Liver (tissue), 9 donors: Measurements from ENCODE around the gene EDEM1. TPM values are rescaled to one million over a fixed set of nuclear protein-coding genes. Genes with fewer than 3 reads are reported as not detected.

Experiments
- DNase-seq: peaks from one replicate; pipeline ENCODE4 v3.0.0-alpha.2; 2017; ENCODE audit warnings: low spot score
- H3K27ac ChIP-seq, 2 donors: one replicate each; pipeline ENCODE4 v1.7.0; 2013; ENCODE audit warnings: inconsistent platforms in 2 of 2, low read length in 2 of 2, control low read depth in 1 of 2, low read depth in 1 of 2, mild to moderate bottlenecking in 1 of 2
- H3K27me3 ChIP-seq, 4 donors: one replicate each; pipeline versions ENCODE4 v1.6.1 to v1.7.0; 2013; ENCODE audit warnings: low read length in 3 of 4, inconsistent platforms in 1 of 4, mild to moderate bottlenecking in 1 of 4, moderate library complexity in 1 of 4; ENCODE audit not compliant: control insufficient read depth in 4 of 4, insufficient read depth in 4 of 4
- H3K36me3 ChIP-seq, 4 donors: one replicate each; pipeline versions ENCODE4 v1.6.1 to v1.7.0; 2013; ENCODE audit warnings: low read length in 3 of 4, mild to moderate bottlenecking in 3 of 4, low read depth in 1 of 4, moderate library complexity in 1 of 4; ENCODE audit not compliant: control insufficient read depth in 4 of 4, insufficient read depth in 3 of 4
- H3K4me1 ChIP-seq, 4 donors: one replicate each; pipeline versions ENCODE4 v1.6.1 to v1.7.0; 2013; ENCODE audit warnings: low read length in 3 of 4, mild to moderate bottlenecking in 3 of 4, moderate library complexity in 1 of 4; ENCODE audit not compliant: control insufficient read depth in 4 of 4, insufficient read depth in 4 of 4
- H3K4me3 ChIP-seq, 3 donors: one replicate each; pipeline versions ENCODE4 v1.6.1 to v1.7.0; 2013; ENCODE audit warnings: low read length in 3 of 3, control low read depth in 1 of 3, low read depth in 1 of 3, mild to moderate bottlenecking in 1 of 3
- H3K9ac ChIP-seq, 2 donors: one replicate each; pipeline ENCODE4 v1.7.0; 2013; ENCODE audit warnings: low read length in 2 of 2, mild to moderate bottlenecking in 2 of 2, moderate library complexity in 2 of 2, control low read depth in 1 of 2, low read depth in 1 of 2
- H3K9me3 ChIP-seq, 4 donors: one replicate each; pipeline versions ENCODE4 v1.6.1 to v1.7.0; 2013; ENCODE audit warnings: low read length in 3 of 4; ENCODE audit not compliant: control insufficient read depth in 4 of 4
- ATF3 ChIP-seq: IDR thresholded peaks from 2 replicates; pipeline ENCODE4 v1.6.1; 2016; ENCODE audit warnings: antibody characterized with exemption
- CTCF ChIP-seq: fragments of 150-350 bp; IDR thresholded peaks from 2 replicates; pipeline ENCODE4 v1.5.1; 2017; ENCODE audit warnings: improper control_type of control experiment, low read depth, low read length; ENCODE audit not compliant: missing input control
- EGR1 ChIP-seq, 2 donors: IDR thresholded peaks; 2 replicates each; pipeline ENCODE4 v1.6.1; 2016 to 2018; ENCODE audit warnings: antibody characterized with exemption in 2 of 2, low read depth in 2 of 2
- FOXA1 ChIP-seq: IDR thresholded peaks from 2 replicates; pipeline ENCODE4 v1.6.1; 2016; ENCODE audit warnings: antibody characterized with exemption
- FOXA2 ChIP-seq: IDR thresholded peaks from 2 replicates; pipeline ENCODE4 v1.6.1; 2016; ENCODE audit warnings: antibody characterized with exemption
- GABPA ChIP-seq, 2 donors: IDR thresholded peaks in 1 of 2; conservative IDR thresholded peaks in 1 of 2; 2 replicates each; pipeline ENCODE4 v1.6.1; 2016; ENCODE audit warnings: antibody characterized with exemption in 2 of 2, mild to moderate bottlenecking in 1 of 2, moderate library complexity in 1 of 2
- HNF4A ChIP-seq, 2 donors: conservative IDR thresholded peaks; 2 replicates each; pipeline ENCODE4 v1.6.1; 2016; ENCODE audit warnings: antibody characterized with exemption in 2 of 2, mild to moderate bottlenecking in 2 of 2
- HNF4G ChIP-seq: IDR thresholded peaks from 2 replicates; pipeline ENCODE4 v1.6.1; 2016; ENCODE audit warnings: antibody characterized with exemption
- JUND ChIP-seq, 2 donors: IDR thresholded peaks; 2 replicates each; pipeline ENCODE4 v1.6.1; 2016; ENCODE audit warnings: antibody characterized with exemption in 2 of 2
- NR2F2 ChIP-seq: IDR thresholded peaks from 2 replicates; pipeline ENCODE4 v1.6.1; 2016; ENCODE audit warnings: antibody characterized with exemption
- RAD21 ChIP-seq, 2 donors: IDR thresholded peaks; 2 replicates each; pipeline ENCODE4 v1.6.1; 2016; ENCODE audit warnings: antibody characterized with exemption in 2 of 2, mild to moderate bottlenecking in 2 of 2
- RXRA ChIP-seq, 2 donors: IDR thresholded peaks; 2 replicates each; pipeline ENCODE4 v1.6.1; 2017 to 2018; ENCODE audit warnings: antibody characterized with exemption in 2 of 2, mild to moderate bottlenecking in 1 of 2
- SP1 ChIP-seq: IDR thresholded peaks from 2 replicates; pipeline ENCODE4 v1.6.1; 2018; ENCODE audit warnings: antibody characterized with exemption, mild to moderate bottlenecking
- TAF1 ChIP-seq: conservative IDR thresholded peaks from 2 replicates; pipeline ENCODE4 v1.6.1; 2016; ENCODE audit warnings: antibody characterized with exemption, mild to moderate bottlenecking
- YY1 ChIP-seq: IDR thresholded peaks from 2 replicates; pipeline ENCODE4 v1.6.1; 2016; ENCODE audit warnings: antibody characterized with exemption, mild to moderate bottlenecking
- ZBTB33 ChIP-seq: IDR thresholded peaks from 2 replicates; pipeline ENCODE4 v1.6.1; 2016; ENCODE audit warnings: antibody characterized with exemption
- WGBS: extraction: QIAGEN DNeasy Blood & Tissue Kit; methylation state at CpG from one replicate; pipeline ENCODE4 v1.1.7; 2013; 5-methylcytosine and 5-hydroxymethylcytosine counted together
- polyA plus RNA-seq, 2 donors: library from polyadenylated mRNA; stranded (reverse) in 1 of 2; unstranded in 1 of 2; fragments of 200-250 nt in 1 of 2; fragments of >200 nt in 1 of 2; fragmentation: Nextera tagmentation in 1 of 2; extraction: Ambion mirVana in 1 of 2; gene quantifications; one replicate each; pipeline versions ENCODE4 v1.2.1 to v1.2.3, GENCODE V29; 2013 to 2015
- total RNA-seq, 2 donors: library from RNA; depleted of rRNA; stranded (reverse); fragments of >200 nt; gene quantifications; one replicate each; pipeline ENCODE4 v1.2.3, GENCODE V29; 2014
- TF ChIP-seq, protein P1 (sequence below): IDR thresholded peaks from 2 replicates; pipeline ENCODE4 v1.6.1; 2016; ENCODE audit warnings: antibody characterized with exemption, mild to moderate bottlenecking
- TF ChIP-seq, protein P2 (sequence below): IDR thresholded peaks from 2 replicates; pipeline ENCODE4 v1.6.1; 2016; ENCODE audit warnings: antibody characterized with exemption
- donor health status: healthy.
- donor health status: healthy.
- donor health status: healthy.
- donor health status: healthy.
- donor health status: healthy.

EDEM1 gene
- total and polyA plus RNA-seq, 4 donors, result 20.4 to 97.5 (median 32.9) TPM

GRCh38 chr3:5219216-5219615 lies 31.7 kb downstream of the EDEM1 start:
- TF ChIP-seq ZBTB33, result no peak
- no peak for TF ChIP-seq RXRA (IDR thresholded peaks at IDR 0.05)
- no peak for TF ChIP-seq YY1
- TF ChIP-seq ATF3, result no peak
- TF ChIP-seq FOXA2, result no peak
- TF ChIP-seq EGR1 (IDR thresholded peaks at IDR 0.05; ENCODE audit: low read depth in 2 of 2), result no peak
- no peak for TF ChIP-seq CTCF
- no peak for TF ChIP-seq HNF4G
- TF ChIP-seq FOXA1, result no peak
- no peak for TF ChIP-seq SP1
- no peak overlapping the region for H3K9ac ChIP-seq
- DNase-seq, result no peak
- 94% methylated on average over 4 of the region's 4 CpGs for WGBS
- H3K9me3 ChIP-seq, result no peaks in the 10 kb centered on the region
- no peaks in the 10 kb centered on the region for H3K27me3 ChIP-seq
- no peak overlapping the region for H3K27ac ChIP-seq
- peaks cover 0 to 29% (median 26%) of the 10 kb centered on the region in 4 donors for H3K4me1 ChIP-seq
- peaks cover 5 to 43% (median 40%) of the 10 kb centered on the region in 4 donors for H3K36me3 ChIP-seq
- no peak overlapping the region for H3K4me3 ChIP-seq

- Histone ChIP-seq H3K4me3 (no peak overlapping the region), H3K36me3 (peaks cover 3 to 33% (median 31%) of the 10 kb centered on the region in 4 donors), H3K27ac (no peak overlapping the region), H3K9ac (no peak overlapping the region), H3K9me3 (no peaks in the 10 kb centered on the region), H3K27me3 (no peaks in the 10 kb centered on the region), H3K4me1 (peaks cover 0 to 29% (median 24%) of the 10 kb centered on the region in 4 donors)
- 75% methylated on average over 5 of the region's 5 CpGs for WGBS
- no peak for DNase-seq
- TF ChIP-seq FOXA1, result no peak
- no peak for TF ChIP-seq ZBTB33
- TF ChIP-seq, protein P1, sequence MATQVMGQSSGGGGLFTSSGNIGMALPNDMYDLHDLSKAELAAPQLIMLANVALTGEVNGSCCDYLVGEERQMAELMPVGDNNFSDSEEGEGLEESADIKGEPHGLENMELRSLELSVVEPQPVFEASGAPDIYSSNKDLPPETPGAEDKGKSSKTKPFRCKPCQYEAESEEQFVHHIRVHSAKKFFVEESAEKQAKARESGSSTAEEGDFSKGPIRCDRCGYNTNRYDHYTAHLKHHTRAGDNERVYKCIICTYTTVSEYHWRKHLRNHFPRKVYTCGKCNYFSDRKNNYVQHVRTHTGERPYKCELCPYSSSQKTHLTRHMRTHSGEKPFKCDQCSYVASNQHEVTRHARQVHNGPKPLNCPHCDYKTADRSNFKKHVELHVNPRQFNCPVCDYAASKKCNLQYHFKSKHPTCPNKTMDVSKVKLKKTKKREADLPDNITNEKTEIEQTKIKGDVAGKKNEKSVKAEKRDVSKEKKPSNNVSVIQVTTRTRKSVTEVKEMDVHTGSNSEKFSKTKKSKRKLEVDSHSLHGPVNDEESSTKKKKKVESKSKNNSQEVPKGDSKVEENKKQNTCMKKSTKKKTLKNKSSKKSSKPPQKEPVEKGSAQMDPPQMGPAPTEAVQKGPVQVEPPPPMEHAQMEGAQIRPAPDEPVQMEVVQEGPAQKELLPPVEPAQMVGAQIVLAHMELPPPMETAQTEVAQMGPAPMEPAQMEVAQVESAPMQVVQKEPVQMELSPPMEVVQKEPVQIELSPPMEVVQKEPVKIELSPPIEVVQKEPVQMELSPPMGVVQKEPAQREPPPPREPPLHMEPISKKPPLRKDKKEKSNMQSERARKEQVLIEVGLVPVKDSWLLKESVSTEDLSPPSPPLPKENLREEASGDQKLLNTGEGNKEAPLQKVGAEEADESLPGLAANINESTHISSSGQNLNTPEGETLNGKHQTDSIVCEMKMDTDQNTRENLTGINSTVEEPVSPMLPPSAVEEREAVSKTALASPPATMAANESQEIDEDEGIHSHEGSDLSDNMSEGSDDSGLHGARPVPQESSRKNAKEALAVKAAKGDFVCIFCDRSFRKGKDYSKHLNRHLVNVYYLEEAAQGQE, result no peak
- TF ChIP-seq CTCF, result no peak
- no peak for TF ChIP-seq YY1
- no peak for TF ChIP-seq HNF4G
- no peak for TF ChIP-seq TAF1
- no peak for TF ChIP-seq FOXA2
- no peak for TF ChIP-seq EGR1 (IDR thresholded peaks at IDR 0.05; ENCODE audit: low read depth in 2 of 2)
- no peak for TF ChIP-seq RXRA (IDR thresholded peaks at IDR 0.05)
- no peak for TF ChIP-seq NR2F2
- TF ChIP-seq ATF3, result no peak
- TF ChIP-seq, protein P2, sequence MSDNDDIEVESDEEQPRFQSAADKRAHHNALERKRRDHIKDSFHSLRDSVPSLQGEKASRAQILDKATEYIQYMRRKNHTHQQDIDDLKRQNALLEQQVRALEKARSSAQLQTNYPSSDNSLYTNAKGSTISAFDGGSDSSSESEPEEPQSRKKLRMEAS, result no peak
- no peak for TF ChIP-seq SP1
- no peak for TF ChIP-seq GABPA (IDR thresholded peaks at IDR 0.05 in 1 of 2, conservative IDR thresholded peaks at IDR 0.05 in 1 of 2)
- no peak for TF ChIP-seq RAD21 (IDR thresholded peaks at IDR 0.05)
- TF ChIP-seq JUND (IDR thresholded peaks at IDR 0.05), result no peak
- no peak for TF ChIP-seq HNF4A (conservative IDR thresholded peaks at IDR 0.05)
These were observed 32.7 kb downstream of the EDEM1 start for GRCh38 chr3:5220193-5220592.
